ENCODE measurements around the gene TFAP2C.

TFAP2C gene

DNA sequence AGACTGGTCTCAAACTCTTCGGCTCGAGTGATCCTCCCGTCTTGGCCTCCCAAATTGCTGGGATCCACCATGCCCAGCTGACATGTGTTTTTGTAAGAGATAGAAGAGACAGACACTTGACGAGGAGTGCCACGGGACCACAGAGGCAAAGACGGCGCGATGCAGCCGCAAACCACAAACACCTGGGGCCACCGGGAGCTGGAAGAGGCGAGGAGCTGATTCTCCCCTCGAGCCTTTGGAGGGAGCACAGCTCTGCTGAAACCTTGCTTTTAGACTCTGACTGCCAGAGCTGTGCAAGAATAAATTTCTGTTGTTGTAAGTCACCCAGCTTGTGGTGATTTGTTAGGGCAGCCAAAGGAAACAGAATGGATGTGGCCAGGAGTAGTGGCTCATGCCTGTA, 46.9 kb downstream of the TFAP2C start:
- Histone ChIP-seq H2AFZ (ENCODE audit: low read depth, low read length) (no peak overlapping the region), H3K27me3 (ENCODE audit: low read depth, low read length) (peaks cover 10% of the 10 kb centered on the region; the same call in 1 of the 2 replicates), H3K4me2 (ENCODE audit: low read length) (no peak overlapping the region), H3K4me3 (ENCODE audit: low read length) (no peak overlapping the region), H3K27ac (ENCODE audit: low read length) (no peak overlapping the region), H3K79me2 (ENCODE audit: low read length) (no peaks in the 10 kb centered on the region), H3K4me1 (ENCODE audit: low read length) (no peaks in the 10 kb centered on the region), H3K36me3 (replicated peaks; ENCODE audit: low read depth, low read length) (no peaks in the 10 kb centered on the region), H3K9me3 (ENCODE audit: insufficient read depth, low read length) (no peaks in the 10 kb centered on the region), H4K20me1 (ENCODE audit: insufficient read depth, low read length) (no peaks in the 10 kb centered on the region), H3K9ac (ENCODE audit: low read length) (no peak overlapping the region)
- TF ChIP-seq, protein P1, sequence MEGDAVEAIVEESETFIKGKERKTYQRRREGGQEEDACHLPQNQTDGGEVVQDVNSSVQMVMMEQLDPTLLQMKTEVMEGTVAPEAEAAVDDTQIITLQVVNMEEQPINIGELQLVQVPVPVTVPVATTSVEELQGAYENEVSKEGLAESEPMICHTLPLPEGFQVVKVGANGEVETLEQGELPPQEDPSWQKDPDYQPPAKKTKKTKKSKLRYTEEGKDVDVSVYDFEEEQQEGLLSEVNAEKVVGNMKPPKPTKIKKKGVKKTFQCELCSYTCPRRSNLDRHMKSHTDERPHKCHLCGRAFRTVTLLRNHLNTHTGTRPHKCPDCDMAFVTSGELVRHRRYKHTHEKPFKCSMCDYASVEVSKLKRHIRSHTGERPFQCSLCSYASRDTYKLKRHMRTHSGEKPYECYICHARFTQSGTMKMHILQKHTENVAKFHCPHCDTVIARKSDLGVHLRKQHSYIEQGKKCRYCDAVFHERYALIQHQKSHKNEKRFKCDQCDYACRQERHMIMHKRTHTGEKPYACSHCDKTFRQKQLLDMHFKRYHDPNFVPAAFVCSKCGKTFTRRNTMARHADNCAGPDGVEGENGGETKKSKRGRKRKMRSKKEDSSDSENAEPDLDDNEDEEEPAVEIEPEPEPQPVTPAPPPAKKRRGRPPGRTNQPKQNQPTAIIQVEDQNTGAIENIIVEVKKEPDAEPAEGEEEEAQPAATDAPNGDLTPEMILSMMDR (IDR thresholded peaks at IDR 0.05; ENCODE audit: low read depth, low read length) = no peak
- no peak for TF ChIP-seq EZH2phosphoT487 (IDR thresholded peaks at IDR 0.05; ENCODE audit: low read depth)

DNA sequence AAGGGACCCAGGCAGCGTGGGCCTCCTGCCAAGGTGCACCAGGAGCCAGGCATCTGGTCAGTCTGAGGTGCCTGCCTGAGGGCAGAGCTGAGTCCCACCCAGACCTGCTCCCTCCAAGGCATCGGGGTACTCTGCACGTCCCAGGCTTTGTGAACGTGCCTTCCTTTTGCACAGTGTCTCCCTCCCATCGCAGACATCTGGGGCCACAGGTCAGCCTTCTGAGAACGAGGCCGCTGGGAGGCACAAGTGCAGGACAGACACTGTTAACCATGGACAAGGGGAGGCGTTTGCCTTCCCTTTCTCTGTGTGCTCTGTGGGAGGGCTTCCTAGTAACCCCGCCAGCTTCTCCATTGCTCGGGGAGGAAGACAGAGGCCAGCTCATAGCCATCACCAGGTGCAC, 47.6 kb downstream of the TFAP2C start:
- H3K9me3 ChIP-seq (ENCODE audit: insufficient read depth, low read length) = no peaks in the 10 kb centered on the region
- no peaks in the 10 kb centered on the region for H3K36me3 ChIP-seq (replicated peaks; ENCODE audit: low read depth, low read length)
- no peaks in the 10 kb centered on the region for H3K79me2 ChIP-seq (ENCODE audit: low read length)
- no peaks in the 10 kb centered on the region for H3K4me1 ChIP-seq (ENCODE audit: low read length)
- H3K4me2 ChIP-seq (ENCODE audit: low read length) = no peak overlapping the region
- H4K20me1 ChIP-seq (ENCODE audit: insufficient read depth, low read length) = no peaks in the 10 kb centered on the region
- no peak overlapping the region for H2AFZ ChIP-seq (ENCODE audit: low read depth, low read length)
- H3K27ac ChIP-seq (ENCODE audit: low read length) = no peak overlapping the region
- no peak overlapping the region for H3K9ac ChIP-seq (ENCODE audit: low read length)
- peaks cover 11% of the 10 kb centered on the region; the same call in 1 of the 2 replicates for H3K27me3 ChIP-seq (ENCODE audit: low read depth, low read length)
- H3K4me3 ChIP-seq (ENCODE audit: low read length) = no peak overlapping the region
- no peak for TF ChIP-seq EZH2phosphoT487 (IDR thresholded peaks at IDR 0.05; ENCODE audit: low read depth)
- TF ChIP-seq, protein P1 (IDR thresholded peaks at IDR 0.05; ENCODE audit: low read depth, low read length) = no peak

DNA sequence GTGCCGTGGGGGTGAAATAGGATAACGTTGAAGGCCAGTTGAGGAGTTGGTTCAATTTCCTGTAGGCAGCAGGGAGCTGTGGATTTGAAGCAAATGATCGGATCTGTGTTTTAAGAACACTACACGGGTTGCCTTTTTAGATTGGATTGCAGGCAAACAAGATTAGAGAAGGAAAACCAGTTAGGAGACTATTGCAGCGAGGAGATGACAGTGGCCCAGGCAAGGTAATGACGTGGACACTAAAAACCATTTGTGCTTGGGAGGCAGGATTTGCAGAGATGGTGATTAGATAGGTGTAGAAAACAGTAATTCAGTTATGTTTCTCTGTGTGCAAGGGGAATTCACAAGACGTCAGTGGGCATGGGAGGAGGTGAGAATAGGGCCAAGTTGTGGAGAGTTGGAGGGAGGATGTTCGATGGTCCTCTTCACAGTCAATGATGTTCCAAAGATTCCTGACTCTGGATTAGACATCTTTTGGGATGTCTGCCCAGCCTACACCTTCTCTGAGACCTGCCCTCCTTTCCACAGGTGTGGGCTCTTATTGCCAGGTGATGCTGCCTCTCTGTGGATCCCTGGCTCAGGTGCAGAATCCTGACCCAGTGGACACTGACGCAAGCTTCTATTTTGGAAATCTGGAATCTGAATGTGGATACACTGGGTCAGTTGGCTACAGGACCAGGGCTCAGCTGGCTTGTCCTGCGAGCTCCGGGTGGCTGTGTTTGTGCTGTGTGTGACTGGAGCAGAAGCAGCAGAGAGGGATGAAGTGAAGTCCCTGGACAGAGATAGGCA, 54.2 kb downstream of the TFAP2C start:
- TF ChIP-seq, protein P1 (IDR thresholded peaks at IDR 0.05; ENCODE audit: low read depth, low read length) = no peak
- TF ChIP-seq EZH2phosphoT487 (IDR thresholded peaks at IDR 0.05; ENCODE audit: low read depth) = no peak
- Histone ChIP-seq H3K79me2 (ENCODE audit: low read length) (no peaks in the 10 kb centered on the region), H3K9ac (ENCODE audit: low read length) (no peak overlapping the region), H3K36me3 (replicated peaks; ENCODE audit: low read depth, low read length) (no peaks in the 10 kb centered on the region), H3K27ac (ENCODE audit: low read length) (no peak overlapping the region), H3K4me1 (ENCODE audit: low read length) (no peaks in the 10 kb centered on the region), H2AFZ (ENCODE audit: low read depth, low read length) (no peak overlapping the region), H3K4me3 (ENCODE audit: low read length) (no peak overlapping the region), H3K27me3 (ENCODE audit: low read depth, low read length) (peaks cover 18% of the 10 kb centered on the region), H4K20me1 (ENCODE audit: insufficient read depth, low read length) (no peaks in the 10 kb centered on the region), H3K9me3 (ENCODE audit: insufficient read depth, low read length) (no peaks in the 10 kb centered on the region), H3K4me2 (ENCODE audit: low read length) (no peak overlapping the region)

DNA sequence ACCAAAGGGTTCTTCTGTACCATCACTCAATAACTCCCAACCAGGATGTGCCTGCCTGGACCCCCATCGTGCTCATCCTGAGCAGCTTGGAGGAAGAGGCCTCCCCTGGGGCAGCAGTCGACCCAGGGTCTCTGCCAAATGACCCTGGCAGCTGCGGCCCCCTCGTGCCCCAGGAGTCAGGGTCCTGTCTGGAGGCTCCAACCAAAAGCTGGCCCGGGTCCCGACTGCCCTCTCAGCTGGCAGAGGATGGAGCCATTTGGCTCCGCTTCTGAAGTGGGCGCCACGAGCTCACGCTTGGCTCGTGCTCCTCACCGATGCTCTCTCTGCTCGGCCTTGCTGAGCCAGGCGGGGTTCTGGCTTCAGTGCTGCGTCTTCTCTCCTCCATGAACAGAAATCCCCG, 56.8 kb downstream of the TFAP2C start:
- no peak overlapping the region for H2AFZ ChIP-seq (ENCODE audit: low read depth, low read length)
- H3K9me3 ChIP-seq (ENCODE audit: insufficient read depth, low read length) = no peaks in the 10 kb centered on the region
- no peaks in the 10 kb centered on the region for H3K4me1 ChIP-seq (ENCODE audit: low read length)
- peaks cover 23% of the 10 kb centered on the region for H3K27me3 ChIP-seq (ENCODE audit: low read depth, low read length)
- H3K4me2 ChIP-seq (ENCODE audit: low read length) = no peak overlapping the region
- no peak overlapping the region for H3K9ac ChIP-seq (ENCODE audit: low read length)
- H3K79me2 ChIP-seq (ENCODE audit: low read length) = no peaks in the 10 kb centered on the region
- H4K20me1 ChIP-seq (ENCODE audit: insufficient read depth, low read length) = no peaks in the 10 kb centered on the region
- no peaks in the 10 kb centered on the region for H3K36me3 ChIP-seq (replicated peaks; ENCODE audit: low read depth, low read length)
- TF ChIP-seq, protein P1 (IDR thresholded peaks at IDR 0.05; ENCODE audit: low read depth, low read length) = no peak
- no peak for TF ChIP-seq EZH2phosphoT487 (IDR thresholded peaks at IDR 0.05; ENCODE audit: low read depth)
- no peak overlapping the region for H3K27ac ChIP-seq (ENCODE audit: low read length)
- H3K4me3 ChIP-seq (ENCODE audit: low read length) = no peak overlapping the region
